ENCODE measurements around the gene ANO4. TPM values are rescaled to one million over a fixed set of nuclear protein-coding genes. Genes with fewer than 3 reads are reported as not detected.

The ANO4 gene
- total and polyA plus RNA-seq, 2 of the 8 experiments (the other 6 are each of a cell fraction or from before 2014, with no cell fraction given), result 1.1 to 3.4 TPM

DNA sequence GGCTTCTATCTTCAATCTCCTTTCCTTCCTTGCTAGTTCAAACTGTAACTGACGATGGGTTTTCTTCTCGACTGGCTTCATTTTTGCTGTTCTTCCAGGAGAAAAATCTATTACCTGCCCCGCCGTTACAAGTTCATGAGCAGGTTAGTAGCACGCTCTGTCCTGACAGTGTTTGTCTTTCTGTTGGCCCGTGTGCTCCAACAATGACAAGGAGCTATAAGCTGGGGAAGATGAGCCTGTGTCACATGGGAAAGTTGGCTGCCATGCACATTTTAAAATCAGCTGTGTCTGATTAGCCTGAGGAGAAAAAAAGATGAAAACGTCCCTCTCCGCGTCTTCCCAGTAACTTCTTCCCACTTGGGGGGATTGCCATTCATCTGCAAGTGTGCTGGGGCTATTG lies 180.2 kb downstream of the ANO4 start (continued):
- no peak for TF ChIP-seq NRF1 (IDR thresholded peaks at IDR 0.05; ENCODE audit: low read depth, low read length)
